Thoracic aorta (tissue), 2 donors: ENCODE results near the gene SYMPK. TPM values are rescaled to one million over a fixed set of nuclear protein-coding genes. Genes with fewer than 3 reads are reported as not detected.

Experiments
- ATAC-seq: fragments of 150-250 bp; one replicate; pipeline ENCODE4 v1.8.0; 2017; ENCODE audit warnings: low read depth; ENCODE audit not compliant: insufficient number of reproducible peaks, low FRiP score
- DNase-seq: peaks from one replicate; pipeline ENCODE4 v3.0.0-alpha.2; 2020; ENCODE audit warnings: low spot score
- H3K27ac ChIP-seq, 2 donors: fragments of 200-600 bp; sonication (generic); 1 replicate in 1 of 2; 2 replicates in 1 of 2; pipeline ENCODE4 v1.5.1; 2016; ENCODE audit warnings: mild to moderate bottlenecking in 2 of 2, moderate library complexity in 2 of 2
- H3K27me3 ChIP-seq: fragments of 200-600 bp; sonication (generic); replicated peaks from 2 replicates; pipeline ENCODE4 v1.6.0; 2016; ENCODE audit warnings: mild to moderate bottlenecking; ENCODE audit not compliant: insufficient read depth
- H3K36me3 ChIP-seq: fragments of 200-600 bp; sonication (generic); one replicate; pipeline ENCODE4 v1.5.1; 2016
- H3K4me1 ChIP-seq, 2 donors: fragments of 200-600 bp; sonication (generic); 1 replicate in 1 of 2; 2 replicates in 1 of 2; pipeline versions ENCODE4 v1.5.1 to v1.6.0; 2016; ENCODE audit warnings: low read depth in 2 of 2, mild to moderate bottlenecking in 1 of 2; ENCODE audit not compliant: control insufficient read depth in 1 of 2
- H3K4me3 ChIP-seq: fragments of 200-600 bp; sonication (generic); 2 replicates; pipeline ENCODE4 v1.5.1; 2016; ENCODE audit warnings: mild to moderate bottlenecking
- H3K9me3 ChIP-seq: fragments of 200-600 bp; sonication (generic); 2 replicates; pipeline ENCODE4 v1.5.1; 2016
- total RNA-seq, 2 donors: library from RNA; depleted of rRNA; stranded (reverse); fragments of >200 nt; gene quantifications; one replicate each; pipeline versions ENCODE4 v1.1.0 to v1.2.3, GENCODE V29; 2016
- TF ChIP-seq, protein P1 (sequence below): fragments of 200-600 bp; sonication (generic); IDR thresholded peaks from one replicate; pipeline ENCODE4 v1.5.1; 2019; ENCODE audit warnings: antibody characterized with exemption

The SYMPK gene
- total RNA-seq, 2 donors from 2014 or later, result 48.8 to 84.7 TPM

GRCh38 chr19:45860359-45861259, 2.3 kb downstream of the SYMPK start:
- DNase-seq, result no peak
- TF ChIP-seq, protein P1, sequence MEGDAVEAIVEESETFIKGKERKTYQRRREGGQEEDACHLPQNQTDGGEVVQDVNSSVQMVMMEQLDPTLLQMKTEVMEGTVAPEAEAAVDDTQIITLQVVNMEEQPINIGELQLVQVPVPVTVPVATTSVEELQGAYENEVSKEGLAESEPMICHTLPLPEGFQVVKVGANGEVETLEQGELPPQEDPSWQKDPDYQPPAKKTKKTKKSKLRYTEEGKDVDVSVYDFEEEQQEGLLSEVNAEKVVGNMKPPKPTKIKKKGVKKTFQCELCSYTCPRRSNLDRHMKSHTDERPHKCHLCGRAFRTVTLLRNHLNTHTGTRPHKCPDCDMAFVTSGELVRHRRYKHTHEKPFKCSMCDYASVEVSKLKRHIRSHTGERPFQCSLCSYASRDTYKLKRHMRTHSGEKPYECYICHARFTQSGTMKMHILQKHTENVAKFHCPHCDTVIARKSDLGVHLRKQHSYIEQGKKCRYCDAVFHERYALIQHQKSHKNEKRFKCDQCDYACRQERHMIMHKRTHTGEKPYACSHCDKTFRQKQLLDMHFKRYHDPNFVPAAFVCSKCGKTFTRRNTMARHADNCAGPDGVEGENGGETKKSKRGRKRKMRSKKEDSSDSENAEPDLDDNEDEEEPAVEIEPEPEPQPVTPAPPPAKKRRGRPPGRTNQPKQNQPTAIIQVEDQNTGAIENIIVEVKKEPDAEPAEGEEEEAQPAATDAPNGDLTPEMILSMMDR, result no peak

GRCh38 chr19:45854167-45854778, 8.7 kb downstream of the SYMPK start:
- no peaks in the 10 kb centered on the region for H3K4me1 ChIP-seq
- ATAC-seq (no peak), DNase-seq (no peak)
- TF ChIP-seq, protein P1, result no peak
- H3K36me3 ChIP-seq, result peaks cover 43% of the 10 kb centered on the region
- H3K4me3 ChIP-seq, result no peak overlapping the region
- no peaks in the 10 kb centered on the region for H3K9me3 ChIP-seq
- no peaks in the 10 kb centered on the region for H3K27me3 ChIP-seq
- H3K27ac ChIP-seq, result no peak overlapping the region

More at GRCh38 chr19:45860359-45861259, 2.3 kb downstream of the SYMPK start:
- Histone ChIP-seq H3K36me3 (peaks cover 11% of the 10 kb centered on the region), H3K27me3 (peaks cover 9% of the 10 kb centered on the region), H3K27ac (no peak overlapping the region), H3K9me3 (no peaks in the 10 kb centered on the region), H3K4me1 (peaks cover 13 to 30% of the 10 kb centered on the region in 2 donors), H3K4me3 (no peak overlapping the region)
- no peak for ATAC-seq

GRCh38 chr19:45852983-45853382, 10.0 kb downstream of the SYMPK start:
- Histone ChIP-seq H3K4me1 (no peaks in the 10 kb centered on the region), H3K27me3 (no peaks in the 10 kb centered on the region), H3K27ac (no peak overlapping the region), H3K4me3 (no peak overlapping the region), H3K36me3 (peaks cover 51% of the 10 kb centered on the region), H3K9me3 (no peaks in the 10 kb centered on the region)
- DNase-seq (no peak), ATAC-seq (no peak)
- TF ChIP-seq, protein P1, result no peak

GRCh38 chr19:45852145-45852750, 10.7 kb downstream of the SYMPK start:
- DNase-seq (no peak), ATAC-seq (no peak)
- TF ChIP-seq, protein P1, result no peak
- peaks cover 55% of the 10 kb centered on the region for H3K36me3 ChIP-seq
- no peak overlapping the region for H3K4me3 ChIP-seq
- no peaks in the 10 kb centered on the region for H3K9me3 ChIP-seq
- no peak overlapping the region for H3K27ac ChIP-seq
- H3K27me3 ChIP-seq, result no peaks in the 10 kb centered on the region
- no peaks in the 10 kb centered on the region for H3K4me1 ChIP-seq

DNA sequence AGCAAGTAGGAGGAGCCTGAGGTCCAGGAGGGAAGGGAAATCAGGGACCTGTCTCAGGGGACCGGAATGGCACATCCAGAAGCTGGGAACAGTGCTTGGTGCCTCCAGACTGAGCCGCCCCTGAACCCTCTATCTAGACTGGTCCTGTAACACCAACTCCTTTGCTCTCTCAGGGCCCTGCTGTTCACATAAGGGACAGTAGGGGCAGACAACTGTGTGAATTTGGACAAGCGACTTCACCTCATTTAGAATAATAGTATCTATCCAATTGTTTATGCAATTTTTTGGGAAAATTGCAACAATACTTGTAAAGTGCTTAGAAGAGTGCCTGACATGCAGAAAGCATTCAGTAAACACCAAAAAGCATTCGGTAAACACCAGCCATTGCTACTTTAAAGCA, 14.0 kb downstream of the SYMPK start:
- H3K27me3 ChIP-seq, result no peaks in the 10 kb centered on the region
- DNase-seq (no peak), ATAC-seq (no peak)
- no peak overlapping the region for H3K4me3 ChIP-seq
- H3K9me3 ChIP-seq, result no peaks in the 10 kb centered on the region
- H3K27ac ChIP-seq, result no peak overlapping the region
- TF ChIP-seq, protein P1, result no peak
- no peaks in the 10 kb centered on the region for H3K4me1 ChIP-seq
- H3K36me3 ChIP-seq, result peaks cover 64% of the 10 kb centered on the region
